SK-N-SH (cell line): ENCODE results near the gene KREMEN2. TPM values are rescaled to one million over a fixed set of nuclear protein-coding genes. Genes with fewer than 3 reads are reported as not detected.

Experiments
- CTCF ChIA-PET: fragments of 300-600, 350-600 bp; formaldehyde crosslinking; extraction: SDS; loops from one replicate; lab custom pipeline; 2021; lab: Yijun Ruan, JAX
- POLR2A ChIA-PET: fragments of 350-600 bp; sonication (Branson Sonifier 250); formaldehyde crosslinking; extraction: SDS; loops from one replicate; lab custom pipeline; 2020; ENCODE audit warnings: antibody characterized with exemption, inconsistent platforms; lab: Yijun Ruan, JAX
- DNase-seq: peaks from one replicate; pipeline ENCODE4 v3.0.0; 2012
- H2AFZ ChIP-seq: fragments of 200-600 bp; sonication (generic); 2 replicates; pipeline ENCODE4 v1.8.1; 2016; ENCODE audit warnings: antibody characterized with exemption, mild to moderate bottlenecking, low read depth
- H3F3A ChIP-seq: fragments of 200-600 bp; sonication (generic); replicated peaks from 2 replicates; pipeline ENCODE3; 2016; ENCODE audit warnings: antibody characterized with exemption, mild to moderate bottlenecking; ENCODE audit not compliant: insufficient read depth
- H3K27ac ChIP-seq, 2 experiments: fragments of 200-500 bp in 1 of 2; fragments of 200-600 bp in 1 of 2; sonication (Bioruptor generic) in 1 of 2; sonication (generic), shearing (Covaris generic) in 1 of 2; 2 replicates each; pipeline versions ENCODE4 v1.5.1 to v1.6.1; 2014 to 2016; ENCODE audit warnings: low read depth in 2 of 2, inconsistent platforms in 1 of 2, low read length in 1 of 2, mild to moderate bottlenecking in 1 of 2, mixed read lengths in 1 of 2
- H3K27me3 ChIP-seq: fragments of 200-600 bp; sonication (generic), shearing (Covaris generic); 2 replicates; pipeline ENCODE4 v1.6.1; 2016; ENCODE audit warnings: mixed run types; ENCODE audit not compliant: insufficient read depth
- H3K36me3 ChIP-seq, 2 experiments: fragments of 200-500 bp in 1 of 2; fragments of 200-600 bp in 1 of 2; sonication (Bioruptor generic) in 1 of 2; sonication (generic) in 1 of 2; replicated peaks in 1 of 2; 2 replicates each; pipeline versions ENCODE3 to v1.5.1; 2014 to 2016; ENCODE audit warnings: low read length in 1 of 2, mild to moderate bottlenecking in 1 of 2; ENCODE audit not compliant: insufficient read depth in 2 of 2, control insufficient read depth in 1 of 2
- H3K4me1 ChIP-seq, 2 experiments: fragments of 200-500 bp in 1 of 2; fragments of 200-600 bp in 1 of 2; sonication (Bioruptor generic) in 1 of 2; sonication (generic), shearing (Covaris generic) in 1 of 2; 2 replicates each; pipeline versions ENCODE4 v1.5.1 to v1.6.1; 2014 to 2016; ENCODE audit warnings: low read depth in 1 of 2, low read length in 1 of 2, mixed run types in 1 of 2; ENCODE audit not compliant: insufficient read depth in 2 of 2, control insufficient read depth in 1 of 2
- H3K4me2 ChIP-seq: fragments of 200-600 bp; sonication (generic), shearing (Covaris generic); 2 replicates; pipeline ENCODE4 v1.6.1; 2017; ENCODE audit warnings: mixed run types
- H3K4me3 ChIP-seq, 2 experiments: fragments of 200-500 bp in 1 of 2; fragments of 200-600 bp in 1 of 2; sonication (Bioruptor generic) in 1 of 2; sonication (generic), shearing (Covaris generic) in 1 of 2; 2 replicates each; pipeline versions ENCODE4 v1.5.1 to v1.8.1; 2014 to 2016; ENCODE audit warnings: low read depth in 2 of 2, inconsistent platforms in 1 of 2, low read length in 1 of 2, mild to moderate bottlenecking in 1 of 2, mixed read lengths in 1 of 2, moderate library complexity in 1 of 2
- H3K79me2 ChIP-seq: fragments of 200-600 bp; sonication (generic); 2 replicates; pipeline ENCODE4 v1.8.1; 2017; ENCODE audit warnings: mild to moderate bottlenecking; ENCODE audit not compliant: insufficient read depth
- H3K9ac ChIP-seq: fragments of 200-600 bp; sonication (generic); 2 replicates; pipeline ENCODE4 v1.6.1; 2017; ENCODE audit warnings: mixed run types
- H3K9me2 ChIP-seq: fragments of 200-600 bp; sonication (generic); 2 replicates; pipeline ENCODE4 v1.6.1; 2017; ENCODE audit warnings: mixed run types
- H3K9me3 ChIP-seq: fragments of 200-600 bp; sonication (generic); 2 replicates; pipeline ENCODE4 v1.6.1; 2017; ENCODE audit warnings: mixed run types, mild to moderate bottlenecking, moderate library complexity
- H4K20me1 ChIP-seq: fragments of 200-600 bp; sonication (generic); 2 replicates; pipeline ENCODE4 v1.6.1; 2017; ENCODE audit warnings: mild to moderate bottlenecking, mixed run types; ENCODE audit not compliant: insufficient read depth
- CTCF ChIP-seq: fragments of 200-600 bp; sonication (generic); IDR thresholded peaks from 2 replicates; pipeline ENCODE4 v1.6.1; 2017; ENCODE audit warnings: antibody characterized with exemption, mild to moderate bottlenecking, moderate library complexity
- EZH2phosphoT487 ChIP-seq: fragments of 200-600 bp; sonication (generic); IDR thresholded peaks from 2 replicates; pipeline ENCODE4 v1.6.1; 2017; ENCODE audit warnings: low read depth, mixed run types, mild to moderate bottlenecking, antibody characterized with exemption, moderate library complexity, borderline replicate concordance
- FOSL2 ChIP-seq: IDR thresholded peaks from 2 replicates; pipeline ENCODE4 v1.4.0; 2012; ENCODE audit warnings: low read depth, mild to moderate bottlenecking, moderate library complexity, borderline replicate concordance
- FOXM1 ChIP-seq: IDR thresholded peaks from 2 replicates; pipeline ENCODE4 v1.4.0; 2012; ENCODE audit warnings: low read depth, mild to moderate bottlenecking
- MEF2A ChIP-seq: IDR thresholded peaks from 2 replicates; pipeline ENCODE4 v1.4.0; 2012; ENCODE audit warnings: low read depth, borderline replicate concordance
- NFIC ChIP-seq: IDR thresholded peaks from 2 replicates; pipeline ENCODE4 v1.4.0; 2012; ENCODE audit warnings: borderline replicate concordance
- RXRA ChIP-seq: IDR thresholded peaks from 2 replicates; pipeline ENCODE4 v1.4.0; 2012; ENCODE audit warnings: low read depth, mild to moderate bottlenecking, borderline replicate concordance
- TCF12 ChIP-seq: IDR thresholded peaks from 2 replicates; pipeline ENCODE4 v1.4.0; 2012
- TEAD4 ChIP-seq: IDR thresholded peaks from 2 replicates; pipeline ENCODE4 v1.4.0; 2012; ENCODE audit warnings: mild to moderate bottlenecking, borderline replicate concordance; ENCODE audit not compliant: insufficient read depth
- USF2 ChIP-seq: fragments of 150-350 bp; IDR thresholded peaks from 2 replicates; pipeline ENCODE4 v1.6.1; 2017; ENCODE audit warnings: antibody characterized with exemption, low read length, low read depth, borderline replicate concordance
- YY1 ChIP-seq: IDR thresholded peaks from 2 replicates; pipeline ENCODE4 v1.4.0; 2012; ENCODE audit warnings: low read depth, mild to moderate bottlenecking
- WGBS: methylation state at CpG from one replicate; pipeline ENCODE4 v1.1.6; 2017; ENCODE audit warnings: low lambda C conversion rate; 5-methylcytosine and 5-hydroxymethylcytosine counted together
- polyA plus RNA-seq, 3 experiments: library from polyadenylated mRNA; depleted of rRNA; stranded (reverse); fragments of >200 nt; gene quantifications; 2 replicates each; pipeline ENCODE4 v1.2.3, GENCODE V29; 2012
- TF ChIP-seq, protein P1 (sequence below): IDR thresholded peaks from 2 replicates; pipeline ENCODE4 v1.4.0; 2012; ENCODE audit warnings: low read depth
- TF ChIP-seq, protein P2 (sequence below): IDR thresholded peaks from 2 replicates; pipeline ENCODE4 v1.4.0; 2012; ENCODE audit warnings: low read depth, borderline replicate concordance

KREMEN2 gene
- polyA plus RNA-seq, 1 of the 3 experiments (the other 2 are of a cell fraction), result 0.77 TPM

GRCh38 chr16:2970563-2970962 is 6.5 kb downstream of the KREMEN2 start:
- ChIA-PET POLR2A (interaction anchor here (1.9 kb wide), 1 partner anchor 10 kb away, joined by 12 read pairs; the partner anchor contains the start of gene PKMYT1), CTCF (interaction anchor here (0.6 to 1.4 kb wide), 7 partner anchors 9 to 61 kb away, joined by 3 to 8 read pairs (median 5); no protein-coding TSS in a partner anchor)
- DNase-seq, result no peak
- WGBS, result 31% methylated on average over 2 of the region's 6 CpGs
- Histone ChIP-seq H2AFZ (no peak overlapping the region), H4K20me1 (peaks cover 31% of the 10 kb centered on the region; the same call in 1 of the 2 replicates), H3K9ac (peak overlapping the region; percentile 68; the same call in 1 of the 2 replicates), H3F3A (peaks cover 8% of the 10 kb centered on the region), H3K4me2 (peak overlapping the region; percentile 96), H3K27ac (no peak overlapping the region; a peak in 1 of 4 replicates)
- no peak for TF ChIP-seq YY1
- no peak for TF ChIP-seq USF2
- TF ChIP-seq, protein P1, sequence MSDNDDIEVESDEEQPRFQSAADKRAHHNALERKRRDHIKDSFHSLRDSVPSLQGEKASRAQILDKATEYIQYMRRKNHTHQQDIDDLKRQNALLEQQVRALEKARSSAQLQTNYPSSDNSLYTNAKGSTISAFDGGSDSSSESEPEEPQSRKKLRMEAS, result no peak
- TF ChIP-seq TEAD4, result no peak
- TF ChIP-seq EZH2phosphoT487, result no peak
- TF ChIP-seq, protein P2, sequence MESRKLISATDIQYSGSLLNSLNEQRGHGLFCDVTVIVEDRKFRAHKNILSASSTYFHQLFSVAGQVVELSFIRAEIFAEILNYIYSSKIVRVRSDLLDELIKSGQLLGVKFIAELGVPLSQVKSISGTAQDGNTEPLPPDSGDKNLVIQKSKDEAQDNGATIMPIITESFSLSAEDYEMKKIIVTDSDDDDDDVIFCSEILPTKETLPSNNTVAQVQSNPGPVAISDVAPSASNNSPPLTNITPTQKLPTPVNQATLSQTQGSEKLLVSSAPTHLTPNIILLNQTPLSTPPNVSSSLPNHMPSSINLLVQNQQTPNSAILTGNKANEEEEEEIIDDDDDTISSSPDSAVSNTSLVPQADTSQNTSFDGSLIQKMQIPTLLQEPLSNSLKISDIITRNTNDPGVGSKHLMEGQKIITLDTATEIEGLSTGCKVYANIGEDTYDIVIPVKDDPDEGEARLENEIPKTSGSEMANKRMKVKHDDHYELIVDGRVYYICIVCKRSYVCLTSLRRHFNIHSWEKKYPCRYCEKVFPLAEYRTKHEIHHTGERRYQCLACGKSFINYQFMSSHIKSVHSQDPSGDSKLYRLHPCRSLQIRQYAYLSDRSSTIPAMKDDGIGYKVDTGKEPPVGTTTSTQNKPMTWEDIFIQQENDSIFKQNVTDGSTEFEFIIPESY, result no peak
- no peak for TF ChIP-seq MEF2A
- TF ChIP-seq TCF12, result no peak
- no peak for TF ChIP-seq FOSL2
- TF ChIP-seq NFIC, result no peak
- TF ChIP-seq, all 33 proteins: peak for 0
- no peaks in the 10 kb centered on the region for H3K36me3 ChIP-seq
- no peaks in the 10 kb centered on the region for H3K9me2 ChIP-seq
- H3K27me3 ChIP-seq, result no peaks in the 10 kb centered on the region
- peaks cover 0 to 36% of the 10 kb centered on the region in 2 experiments; a peak in 1 of 4 replicates for H3K4me1 ChIP-seq
- H3K4me3 ChIP-seq, result peak overlapping the region; percentile 74 to 80
- no peaks in the 10 kb centered on the region; the same call in 1 of the 2 replicates for H3K79me2 ChIP-seq
- no peaks in the 10 kb centered on the region for H3K9me3 ChIP-seq

DNA sequence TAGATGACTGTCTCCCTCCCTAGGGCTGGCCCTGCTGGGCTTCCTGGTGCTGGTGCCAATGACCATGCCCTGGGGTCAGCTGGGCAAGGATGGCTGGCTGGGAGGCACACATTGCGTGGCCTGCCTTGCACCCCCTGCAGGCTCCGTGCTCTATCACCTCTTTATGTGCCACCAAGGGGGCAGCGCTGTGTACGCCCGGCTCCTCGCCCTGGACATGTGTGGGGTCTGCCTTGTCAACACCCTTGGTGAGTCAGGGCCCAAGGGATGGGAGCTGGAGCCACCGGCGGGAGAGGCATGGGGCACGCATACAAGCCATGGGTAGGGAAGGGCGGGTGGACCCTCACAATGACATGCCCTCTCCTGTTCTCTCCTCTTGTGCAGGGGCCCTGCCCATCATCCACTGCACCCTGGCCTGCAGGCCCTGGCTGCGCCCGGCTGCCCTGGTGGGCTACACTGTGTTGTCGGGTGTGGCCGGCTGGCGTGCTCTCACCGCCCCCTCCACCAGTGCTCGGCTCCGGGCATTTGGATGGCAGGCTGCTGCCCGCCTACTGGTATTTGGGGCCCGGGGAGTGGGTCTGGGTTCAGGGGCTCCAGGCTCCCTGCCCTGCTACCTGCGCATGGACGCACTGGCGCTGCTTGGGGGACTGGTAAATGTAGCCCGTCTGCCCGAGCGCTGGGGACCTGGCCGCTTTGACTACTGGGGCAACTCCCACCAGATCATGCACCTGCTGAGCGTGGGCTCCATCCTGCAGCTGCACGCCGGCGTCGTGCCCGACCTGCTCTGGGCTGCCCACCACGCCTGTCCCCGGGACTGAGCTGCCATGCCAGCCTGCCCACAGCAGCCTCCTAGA is 7.3 kb downstream of the KREMEN2 start:
- Histone ChIP-seq H3K36me3 (no peaks in the 10 kb centered on the region), H3K9ac (no peak overlapping the region), H3K9me2 (no peaks in the 10 kb centered on the region), H3K27ac (no peak overlapping the region; a peak in 1 of 4 replicates), H2AFZ (no peak overlapping the region), H3K4me1 (peaks cover 0 to 36% of the 10 kb centered on the region in 2 experiments; a peak in 1 of 4 replicates), H3K27me3 (no peaks in the 10 kb centered on the region), H3K9me3 (no peaks in the 10 kb centered on the region), H3K79me2 (no peaks in the 10 kb centered on the region; the same call in 1 of the 2 replicates), H3F3A (peaks cover 8% of the 10 kb centered on the region), H4K20me1 (peaks cover 31% of the 10 kb centered on the region; the same call in 1 of the 2 replicates), H3K4me2 (peak overlapping the region; percentile 96), H3K4me3 (no peak overlapping the region)
- CTCF ChIA-PET, result interaction anchor here (0.5 to 2.0 kb wide), 8 partner anchors 8 to 52 kb away, joined by 3 to 12 read pairs (median 4); partner anchors contain the start of gene KREMEN2
- no peak for TF ChIP-seq FOXM1
- TF ChIP-seq RXRA, result no peak
- TF ChIP-seq, protein P1, result no peak
- no peak for TF ChIP-seq CTCF
- 95% methylated on average over 17 of the region's 35 CpGs for WGBS
- POLR2A ChIA-PET, result no interaction called here
- no peak for DNase-seq
